ENCODE results near the gene ZBTB46. TPM values are rescaled to one million over a fixed set of nuclear protein-coding genes. Genes with fewer than 3 reads are reported as not detected.

The ZBTB46 gene
- total RNA-seq, 1 experiment from 2014 or later = 18.9 TPM

DNA sequence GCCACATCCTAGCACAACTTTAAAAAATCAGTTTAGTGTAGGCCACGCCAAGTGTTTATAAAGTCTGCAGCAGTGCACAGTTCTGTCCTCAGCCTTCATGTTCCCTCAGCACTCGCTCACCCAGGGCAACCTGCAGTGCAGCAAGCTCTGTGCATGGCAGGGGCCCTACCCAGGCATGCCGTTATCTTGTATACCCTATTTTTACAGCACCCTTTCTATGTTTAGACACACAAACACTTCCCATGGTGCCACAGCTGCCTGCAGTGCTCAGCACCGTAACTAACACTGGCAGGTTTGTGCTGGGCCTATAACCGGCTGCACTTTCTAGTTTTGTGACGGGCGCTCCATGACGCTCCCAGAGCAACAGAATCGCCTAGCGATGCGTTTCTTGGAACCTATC, 43.8 kb downstream of the ZBTB46 start:
- ChIA-PET CTCF (interaction anchor here (0.9 to 2.1 kb wide), 5 partner anchors 12 to 77 kb away, joined by 4 to 16 read pairs (median 7); partner anchors contain the start of gene TPD52L2), POLR2A (no interaction called here)
- H3K4me3 Mint-ChIP-seq = no peak overlapping the region
- ATAC-seq = no peak
- H3K9me3 Mint-ChIP-seq = no peaks in the 10 kb centered on the region
- no peaks in the 10 kb centered on the region for H3K36me3 Mint-ChIP-seq
- H3K27me3 Mint-ChIP-seq (ENCODE audit: low read depth) = no peaks in the 10 kb centered on the region
- H3K4me1 Mint-ChIP-seq = 0 out of 2 replicates have a peak, but pooled peaks cover 3% of the 10 kb centered on the region
- peak overlapping the region; percentile 6; the same call in 1 of the 2 replicates for H3K27ac Mint-ChIP-seq
- DNase-seq (ENCODE audit: low spot score) = no peak
- TF ChIP-seq MYBL2 (CRISPR knock-in tag; IDR thresholded peaks at IDR 0.05) (no peak), ZBTB21 (CRISPR knock-in tag; IDR thresholded peaks at IDR 0.05; ENCODE audit: borderline replicate concordance) (no peak), JAZF1 (CRISPR knock-in tag; IDR thresholded peaks at IDR 0.05) (no peak), NFYB (CRISPR knock-in tag; conservative IDR thresholded peaks at IDR 0.05; ENCODE audit: low read depth) (no peak), ZNF219 (CRISPR knock-in tag; IDR thresholded peaks at IDR 0.05; ENCODE audit: borderline replicate concordance) (no peak)
- TF ChIP-seq, protein P1, sequence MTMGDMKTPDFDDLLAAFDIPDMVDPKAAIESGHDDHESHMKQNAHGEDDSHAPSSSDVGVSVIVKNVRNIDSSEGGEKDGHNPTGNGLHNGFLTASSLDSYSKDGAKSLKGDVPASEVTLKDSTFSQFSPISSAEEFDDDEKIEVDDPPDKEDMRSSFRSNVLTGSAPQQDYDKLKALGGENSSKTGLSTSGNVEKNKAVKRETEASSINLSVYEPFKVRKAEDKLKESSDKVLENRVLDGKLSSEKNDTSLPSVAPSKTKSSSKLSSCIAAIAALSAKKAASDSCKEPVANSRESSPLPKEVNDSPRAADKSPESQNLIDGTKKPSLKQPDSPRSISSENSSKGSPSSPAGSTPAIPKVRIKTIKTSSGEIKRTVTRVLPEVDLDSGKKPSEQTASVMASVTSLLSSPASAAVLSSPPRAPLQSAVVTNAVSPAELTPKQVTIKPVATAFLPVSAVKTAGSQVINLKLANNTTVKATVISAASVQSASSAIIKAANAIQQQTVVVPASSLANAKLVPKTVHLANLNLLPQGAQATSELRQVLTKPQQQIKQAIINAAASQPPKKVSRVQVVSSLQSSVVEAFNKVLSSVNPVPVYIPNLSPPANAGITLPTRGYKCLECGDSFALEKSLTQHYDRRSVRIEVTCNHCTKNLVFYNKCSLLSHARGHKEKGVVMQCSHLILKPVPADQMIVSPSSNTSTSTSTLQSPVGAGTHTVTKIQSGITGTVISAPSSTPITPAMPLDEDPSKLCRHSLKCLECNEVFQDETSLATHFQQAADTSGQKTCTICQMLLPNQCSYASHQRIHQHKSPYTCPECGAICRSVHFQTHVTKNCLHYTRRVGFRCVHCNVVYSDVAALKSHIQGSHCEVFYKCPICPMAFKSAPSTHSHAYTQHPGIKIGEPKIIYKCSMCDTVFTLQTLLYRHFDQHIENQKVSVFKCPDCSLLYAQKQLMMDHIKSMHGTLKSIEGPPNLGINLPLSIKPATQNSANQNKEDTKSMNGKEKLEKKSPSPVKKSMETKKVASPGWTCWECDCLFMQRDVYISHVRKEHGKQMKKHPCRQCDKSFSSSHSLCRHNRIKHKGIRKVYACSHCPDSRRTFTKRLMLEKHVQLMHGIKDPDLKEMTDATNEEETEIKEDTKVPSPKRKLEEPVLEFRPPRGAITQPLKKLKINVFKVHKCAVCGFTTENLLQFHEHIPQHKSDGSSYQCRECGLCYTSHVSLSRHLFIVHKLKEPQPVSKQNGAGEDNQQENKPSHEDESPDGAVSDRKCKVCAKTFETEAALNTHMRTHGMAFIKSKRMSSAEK (CRISPR knock-in tag; IDR thresholded peaks at IDR 0.05; ENCODE audit: borderline replicate concordance) = no peak
- TF ChIP-seq, protein P2, sequence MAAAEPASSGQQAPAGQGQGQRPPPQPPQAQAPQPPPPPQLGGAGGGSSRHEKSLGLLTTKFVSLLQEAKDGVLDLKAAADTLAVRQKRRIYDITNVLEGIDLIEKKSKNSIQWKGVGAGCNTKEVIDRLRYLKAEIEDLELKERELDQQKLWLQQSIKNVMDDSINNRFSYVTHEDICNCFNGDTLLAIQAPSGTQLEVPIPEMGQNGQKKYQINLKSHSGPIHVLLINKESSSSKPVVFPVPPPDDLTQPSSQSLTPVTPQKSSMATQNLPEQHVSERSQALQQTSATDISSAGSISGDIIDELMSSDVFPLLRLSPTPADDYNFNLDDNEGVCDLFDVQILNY (CRISPR knock-in tag; IDR thresholded peaks at IDR 0.05) = no peak
- TF ChIP-seq, protein P3, sequence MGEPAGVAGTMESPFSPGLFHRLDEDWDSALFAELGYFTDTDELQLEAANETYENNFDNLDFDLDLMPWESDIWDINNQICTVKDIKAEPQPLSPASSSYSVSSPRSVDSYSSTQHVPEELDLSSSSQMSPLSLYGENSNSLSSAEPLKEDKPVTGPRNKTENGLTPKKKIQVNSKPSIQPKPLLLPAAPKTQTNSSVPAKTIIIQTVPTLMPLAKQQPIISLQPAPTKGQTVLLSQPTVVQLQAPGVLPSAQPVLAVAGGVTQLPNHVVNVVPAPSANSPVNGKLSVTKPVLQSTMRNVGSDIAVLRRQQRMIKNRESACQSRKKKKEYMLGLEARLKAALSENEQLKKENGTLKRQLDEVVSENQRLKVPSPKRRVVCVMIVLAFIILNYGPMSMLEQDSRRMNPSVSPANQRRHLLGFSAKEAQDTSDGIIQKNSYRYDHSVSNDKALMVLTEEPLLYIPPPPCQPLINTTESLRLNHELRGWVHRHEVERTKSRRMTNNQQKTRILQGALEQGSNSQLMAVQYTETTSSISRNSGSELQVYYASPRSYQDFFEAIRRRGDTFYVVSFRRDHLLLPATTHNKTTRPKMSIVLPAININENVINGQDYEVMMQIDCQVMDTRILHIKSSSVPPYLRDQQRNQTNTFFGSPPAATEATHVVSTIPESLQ (CRISPR knock-in tag; IDR thresholded peaks at IDR 0.05) = no peak

DNA sequence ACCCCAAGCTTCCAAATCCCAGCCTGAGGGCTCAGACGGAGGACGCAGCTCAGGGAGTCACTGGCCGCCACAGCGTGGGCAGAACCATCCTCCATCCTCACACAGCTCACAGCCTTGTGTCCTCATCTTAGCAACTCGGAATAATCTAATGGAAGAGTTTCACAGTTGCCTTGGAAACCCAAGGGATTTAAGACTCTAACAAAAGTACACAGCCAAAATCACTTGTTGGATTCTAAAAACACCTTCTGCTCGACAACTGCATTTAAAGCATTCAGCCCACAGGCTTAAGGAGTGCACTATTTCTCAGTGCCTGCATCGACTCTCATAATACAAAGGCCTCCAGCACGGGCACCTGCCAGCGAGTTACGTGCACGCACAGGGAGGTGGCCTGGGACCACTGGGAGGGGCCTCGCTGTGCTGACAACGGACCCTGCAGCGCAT, 45.4 kb downstream of the ZBTB46 start:
- no peaks in the 10 kb centered on the region for H3K4me1 Mint-ChIP-seq
- no peak overlapping the region for H3K4me3 Mint-ChIP-seq
- H3K9me3 Mint-ChIP-seq = 0 out of 2 replicates have a peak, but pooled peaks cover 3% of the 10 kb centered on the region
- TF ChIP-seq, protein P4, sequence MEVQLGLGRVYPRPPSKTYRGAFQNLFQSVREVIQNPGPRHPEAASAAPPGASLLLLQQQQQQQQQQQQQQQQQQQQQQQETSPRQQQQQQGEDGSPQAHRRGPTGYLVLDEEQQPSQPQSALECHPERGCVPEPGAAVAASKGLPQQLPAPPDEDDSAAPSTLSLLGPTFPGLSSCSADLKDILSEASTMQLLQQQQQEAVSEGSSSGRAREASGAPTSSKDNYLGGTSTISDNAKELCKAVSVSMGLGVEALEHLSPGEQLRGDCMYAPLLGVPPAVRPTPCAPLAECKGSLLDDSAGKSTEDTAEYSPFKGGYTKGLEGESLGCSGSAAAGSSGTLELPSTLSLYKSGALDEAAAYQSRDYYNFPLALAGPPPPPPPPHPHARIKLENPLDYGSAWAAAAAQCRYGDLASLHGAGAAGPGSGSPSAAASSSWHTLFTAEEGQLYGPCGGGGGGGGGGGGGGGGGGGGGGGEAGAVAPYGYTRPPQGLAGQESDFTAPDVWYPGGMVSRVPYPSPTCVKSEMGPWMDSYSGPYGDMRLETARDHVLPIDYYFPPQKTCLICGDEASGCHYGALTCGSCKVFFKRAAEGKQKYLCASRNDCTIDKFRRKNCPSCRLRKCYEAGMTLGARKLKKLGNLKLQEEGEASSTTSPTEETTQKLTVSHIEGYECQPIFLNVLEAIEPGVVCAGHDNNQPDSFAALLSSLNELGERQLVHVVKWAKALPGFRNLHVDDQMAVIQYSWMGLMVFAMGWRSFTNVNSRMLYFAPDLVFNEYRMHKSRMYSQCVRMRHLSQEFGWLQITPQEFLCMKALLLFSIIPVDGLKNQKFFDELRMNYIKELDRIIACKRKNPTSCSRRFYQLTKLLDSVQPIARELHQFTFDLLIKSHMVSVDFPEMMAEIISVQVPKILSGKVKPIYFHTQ (CRISPR knock-in tag; IDR thresholded peaks at IDR 0.05) = no peak
- TF ChIP-seq, protein P5, sequence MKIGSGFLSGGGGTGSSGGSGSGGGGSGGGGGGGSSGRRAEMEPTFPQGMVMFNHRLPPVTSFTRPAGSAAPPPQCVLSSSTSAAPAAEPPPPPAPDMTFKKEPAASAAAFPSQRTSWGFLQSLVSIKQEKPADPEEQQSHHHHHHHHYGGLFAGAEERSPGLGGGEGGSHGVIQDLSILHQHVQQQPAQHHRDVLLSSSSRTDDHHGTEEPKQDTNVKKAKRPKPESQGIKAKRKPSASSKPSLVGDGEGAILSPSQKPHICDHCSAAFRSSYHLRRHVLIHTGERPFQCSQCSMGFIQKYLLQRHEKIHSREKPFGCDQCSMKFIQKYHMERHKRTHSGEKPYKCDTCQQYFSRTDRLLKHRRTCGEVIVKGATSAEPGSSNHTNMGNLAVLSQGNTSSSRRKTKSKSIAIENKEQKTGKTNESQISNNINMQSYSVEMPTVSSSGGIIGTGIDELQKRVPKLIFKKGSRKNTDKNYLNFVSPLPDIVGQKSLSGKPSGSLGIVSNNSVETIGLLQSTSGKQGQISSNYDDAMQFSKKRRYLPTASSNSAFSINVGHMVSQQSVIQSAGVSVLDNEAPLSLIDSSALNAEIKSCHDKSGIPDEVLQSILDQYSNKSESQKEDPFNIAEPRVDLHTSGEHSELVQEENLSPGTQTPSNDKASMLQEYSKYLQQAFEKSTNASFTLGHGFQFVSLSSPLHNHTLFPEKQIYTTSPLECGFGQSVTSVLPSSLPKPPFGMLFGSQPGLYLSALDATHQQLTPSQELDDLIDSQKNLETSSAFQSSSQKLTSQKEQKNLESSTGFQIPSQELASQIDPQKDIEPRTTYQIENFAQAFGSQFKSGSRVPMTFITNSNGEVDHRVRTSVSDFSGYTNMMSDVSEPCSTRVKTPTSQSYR (CRISPR knock-in tag; IDR thresholded peaks at IDR 0.05) = no peak
- TF ChIP-seq ZNF396 (CRISPR knock-in tag; IDR thresholded peaks at IDR 0.05; ENCODE audit: borderline replicate concordance) = no peak
- no peak for ATAC-seq
- H3K27me3 Mint-ChIP-seq (ENCODE audit: low read depth) = no peaks in the 10 kb centered on the region
- H3K27ac Mint-ChIP-seq = peak overlapping the region; percentile 63; the same call in 1 of the 2 replicates
- ChIA-PET CTCF (interaction anchor here (0.6 to 4.0 kb wide), 38 partner anchors 9 to 571 kb away, joined by 3 to 54 read pairs (median 4); partner anchors contain the start of genes ARFRP1, DNAJC5, GMEB2 and PTK6), POLR2A (interaction anchor here (1.0 kb wide), 1 partner anchor 79 kb away, joined by 4 read pairs; the partner anchor contains the start of gene TPD52L2)
- no peaks in the 10 kb centered on the region for H3K36me3 Mint-ChIP-seq
- no peak for DNase-seq (ENCODE audit: low spot score)
